Endothelial cell of hepatic sinusoid (primary cell): ENCODE data around the gene PKM.

Source experiments
- in situ Hi-C: cut with HindIII; loops from 2 replicates; pipeline ENCODE4 v1.10.0; 2017; ENCODE audit warnings: low sequenced_read_pairs

Gene PKM

GRCh38 chr15:72236381-72237003 is 5.5 kb upstream of the PKM start:
- in situ Hi-C loops = no loop called here

GRCh38 chr15:72235298-72235697 is 4.3 kb upstream of the PKM start:
- in situ Hi-C loops = no loop called here

- in situ Hi-C loops = no loop called here
Observed at GRCh38 chr15:72233769-72234168, 2.8 kb upstream of the PKM start.

GRCh38 chr15:72231833-72232478 is 966 bp upstream of the PKM start:
- in situ Hi-C loops = no loop called here

GRCh38 chr15:72230197-72231065 is 559 bp downstream of the PKM start:
- in situ Hi-C loops = no loop called here

- in situ Hi-C loops = no loop called here
Observed at GRCh38 chr15:72229947-72230196, 1.1 kb downstream of the PKM start.

- in situ Hi-C loops = no loop called here
Observed at GRCh38 chr15:72229076-72229946, 1.7 kb downstream of the PKM start.

- in situ Hi-C loops = no loop called here
Observed at GRCh38 chr15:72227720-72228119, 3.3 kb downstream of the PKM start.

- in situ Hi-C loops = no loop called here
Observed at GRCh38 chr15:72227192-72227586, 3.8 kb downstream of the PKM start.

- in situ Hi-C loops = no loop called here
Observed at GRCh38 chr15:72223278-72223677, 7.7 kb downstream of the PKM start.

GRCh38 chr15:72222393-72222792 is 8.6 kb downstream of the PKM start:
- in situ Hi-C loops = no loop called here

- in situ Hi-C loops = no loop called here
Observed at GRCh38 chr15:72220687-72221086, 10.3 kb downstream of the PKM start.

GRCh38 chr15:72217216-72217615 is 13.8 kb downstream of the PKM start:
- in situ Hi-C loops = no loop called here

GRCh38 chr15:72216079-72216478 is 14.9 kb downstream of the PKM start:
- in situ Hi-C loops = no loop called here

GRCh38 chr15:72207558-72208085 is 23.4 kb downstream of the PKM start:
- in situ Hi-C loops = no loop called here

- in situ Hi-C loops = no loop called here
Observed at GRCh38 chr15:72206677-72207000, 24.4 kb downstream of the PKM start.

- in situ Hi-C loops = no loop called here
Observed at GRCh38 chr15:72205896-72206676, 24.9 kb downstream of the PKM start.

GRCh38 chr15:72205273-72205672 is 25.7 kb downstream of the PKM start:
- in situ Hi-C loops = no loop called here

- in situ Hi-C loops = loop anchor here (5.0 kb wide), 1 partner anchor 69 kb away; the partner anchor contains the start of gene PARP6
Observed at GRCh38 chr15:72203507-72203837, 27.5 kb downstream of the PKM start.

GRCh38 chr15:72202801-72203506 is 28.0 kb downstream of the PKM start:
- in situ Hi-C loops = loop anchor here (5.0 kb wide), 1 partner anchor 69 kb away; the partner anchor contains the start of gene PARP6
